CD4-positive, alpha-beta T cell treated with Interleukin-6 for 4 hours (primary cell): ENCODE data around the gene KAT6B.

ENCODE experiments used
- DNase-seq: peaks from one replicate; pipeline ENCODE4 v3.0.0-alpha.2; 2020; ENCODE audit warnings: mixed read lengths

Gene KAT6B

GRCh38 chr10:74924251-74924963 lies 98.0 kb downstream of the KAT6B start:
- no peak for DNase-seq

GRCh38 chr10:74925291-74925690 lies 98.9 kb downstream of the KAT6B start:
- DNase-seq = no peak

GRCh38 chr10:74925708-74926107 lies 99.3 kb downstream of the KAT6B start:
- DNase-seq = no peak

GRCh38 chr10:74926791-74927585 lies 100.6 kb downstream of the KAT6B start:
- no peak for DNase-seq

- DNase-seq = no peak
Observed at GRCh38 chr10:74927701-74928100, 101.3 kb downstream of the KAT6B start.

- no peak for DNase-seq
Observed at GRCh38 chr10:74928742-74929191, 102.4 kb downstream of the KAT6B start.

GRCh38 chr10:74929197-74929596 lies 102.8 kb downstream of the KAT6B start:
- DNase-seq = no peak

GRCh38 chr10:74930965-74931364 lies 104.6 kb downstream of the KAT6B start:
- DNase-seq = no peak

GRCh38 chr10:74932648-74933047 lies 106.2 kb downstream of the KAT6B start:
- DNase-seq = no peak

- DNase-seq = no peak
Observed at GRCh38 chr10:74934100-74934812, 107.9 kb downstream of the KAT6B start.

- DNase-seq = no peak
Observed at GRCh38 chr10:74936577-74937265, 110.3 kb downstream of the KAT6B start.

- DNase-seq = no peak
Observed at GRCh38 chr10:74937266-74937856, 111.0 kb downstream of the KAT6B start.

GRCh38 chr10:74944205-74944604 lies 117.8 kb downstream of the KAT6B start:
- DNase-seq = no peak

GRCh38 chr10:74947781-74948401 lies 121.5 kb downstream of the KAT6B start:
- DNase-seq = no peak

GRCh38 chr10:74949034-74949832 lies 122.8 kb downstream of the KAT6B start:
- no peak for DNase-seq

- DNase-seq = no peak
Observed at GRCh38 chr10:74949843-74950765, 123.7 kb downstream of the KAT6B start.

GRCh38 chr10:74953214-74953613 lies 126.8 kb downstream of the KAT6B start:
- DNase-seq = no peak

GRCh38 chr10:74955796-74956195 lies 129.4 kb downstream of the KAT6B start:
- DNase-seq = no peak

GRCh38 chr10:74956555-74957111 lies 130.2 kb downstream of the KAT6B start:
- no peak for DNase-seq
